ENCODE measurements around the gene KNDC1.

Gene KNDC1

DNA sequence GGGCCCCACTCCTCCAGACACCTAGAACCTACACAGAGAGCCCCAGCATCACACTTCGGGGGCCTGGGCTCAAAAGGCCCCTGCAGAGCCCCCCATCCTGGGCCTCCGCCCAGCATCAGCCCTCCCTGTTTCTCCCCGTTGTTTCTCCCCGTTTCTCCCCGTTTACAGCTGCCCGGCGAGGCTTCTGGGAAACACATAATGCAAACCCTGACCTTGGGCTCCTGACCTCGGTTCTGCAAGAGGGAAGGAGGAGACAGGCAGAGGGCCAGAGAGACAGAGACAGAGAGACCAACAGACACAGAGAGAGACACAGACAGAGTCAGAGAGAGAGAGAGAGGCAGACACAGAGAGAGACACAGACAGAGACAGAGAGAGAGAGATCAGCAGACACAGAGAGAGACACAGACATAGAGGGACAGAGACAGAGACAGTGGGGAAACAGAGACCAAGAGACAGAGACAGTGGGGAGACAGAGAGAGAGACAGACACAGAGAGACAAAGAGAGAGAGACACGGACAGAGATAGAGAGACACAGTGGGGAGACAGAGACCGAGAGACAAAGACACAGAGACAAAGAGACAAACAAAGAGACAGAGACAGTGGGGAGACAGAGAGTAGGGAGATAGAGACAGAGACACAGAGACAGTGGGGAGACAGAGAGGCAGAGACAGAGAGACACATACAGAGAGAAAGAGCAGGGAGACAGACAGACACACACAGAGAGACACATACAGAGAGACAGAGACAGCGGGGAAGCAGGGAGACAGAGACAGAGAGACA is 90.1 kb downstream of the KNDC1 start:
- Histone ChIP-seq H3K9me3 (ENCODE audit: control insufficient read depth in 1 of 2, low read length in 2 of 2) (no peaks in the 10 kb centered on the region), H3K4me3 (ENCODE audit: low read depth in 1 of 2, low read length in 2 of 2) (no peak overlapping the region), H3K36me3 (ENCODE audit: control insufficient read depth in 1 of 2, insufficient read depth in 2 of 2, low read length in 2 of 2) (no peaks in the 10 kb centered on the region), H3K4me1 (ENCODE audit: control insufficient read depth in 1 of 2, insufficient read depth in 2 of 2, low read length in 2 of 2) (no peaks in the 10 kb centered on the region), H3K27ac (ENCODE audit: low read length) (no peak overlapping the region), H3K27me3 (ENCODE audit: low read depth, low read length) (peaks cover 12% of the 10 kb centered on the region)

DNA sequence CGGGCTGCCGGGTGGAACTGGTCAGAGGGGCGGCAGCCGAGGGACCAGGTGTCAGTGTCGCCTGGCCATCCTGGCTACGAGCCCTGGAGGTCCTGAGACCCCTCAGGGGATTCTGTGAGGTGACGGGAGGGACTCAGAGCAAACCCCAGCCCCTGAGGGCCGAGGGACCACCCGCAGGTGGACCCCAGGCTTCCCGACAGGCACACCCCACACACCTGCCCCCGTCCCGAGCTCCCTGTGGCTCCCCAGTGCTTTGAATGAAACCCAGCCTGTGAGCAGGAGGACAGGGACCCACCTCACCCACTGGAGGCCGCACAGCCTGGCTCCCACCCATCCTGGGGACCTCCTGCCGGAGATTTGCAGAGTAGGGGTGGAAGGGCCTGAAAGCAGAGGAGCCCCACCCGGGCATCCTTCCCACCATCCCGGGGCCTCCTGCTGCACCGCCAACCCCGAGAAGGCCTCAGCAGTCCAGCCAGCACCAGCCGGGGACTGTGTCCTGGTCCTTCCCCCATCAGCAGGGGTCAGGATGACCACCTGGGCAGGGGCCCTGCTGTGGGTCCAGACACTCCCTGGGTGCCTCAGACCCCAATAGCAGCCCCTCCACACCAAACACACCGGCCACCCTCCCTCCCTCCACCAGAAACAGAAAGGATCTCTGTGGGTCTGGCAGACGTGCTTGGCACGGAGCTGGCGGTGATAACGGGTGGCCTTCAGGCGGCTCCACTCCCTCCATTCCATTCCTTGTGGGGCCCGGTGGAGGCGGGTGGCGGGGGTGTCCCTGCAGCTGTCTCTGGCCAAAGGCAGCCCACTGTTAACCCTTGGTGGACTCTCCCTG is 91.6 kb downstream of the KNDC1 start:
- no peak overlapping the region for H3K27ac ChIP-seq (ENCODE audit: low read length)
- peaks cover 4% of the 10 kb centered on the region for H3K27me3 ChIP-seq (ENCODE audit: low read depth, low read length)
- H3K4me1 ChIP-seq (ENCODE audit: control insufficient read depth in 1 of 2, insufficient read depth in 2 of 2, low read length in 2 of 2) = no peaks in the 10 kb centered on the region
- no peak overlapping the region for H3K4me3 ChIP-seq (ENCODE audit: low read depth in 1 of 2, low read length in 2 of 2)
- no peaks in the 10 kb centered on the region for H3K9me3 ChIP-seq (ENCODE audit: control insufficient read depth in 1 of 2, low read length in 2 of 2)
- no peaks in the 10 kb centered on the region for H3K36me3 ChIP-seq (ENCODE audit: control insufficient read depth in 1 of 2, insufficient read depth in 2 of 2, low read length in 2 of 2)

GRCh38 chr10:133252223-133252552 is 92.2 kb downstream of the KNDC1 start:
- Histone ChIP-seq H3K27me3 (ENCODE audit: low read depth, low read length) (peaks cover 1% of the 10 kb centered on the region), H3K9me3 (ENCODE audit: control insufficient read depth in 1 of 2, low read length in 2 of 2) (no peaks in the 10 kb centered on the region), H3K27ac (ENCODE audit: low read length) (no peak overlapping the region), H3K4me1 (ENCODE audit: control insufficient read depth in 1 of 2, insufficient read depth in 2 of 2, low read length in 2 of 2) (no peaks in the 10 kb centered on the region), H3K4me3 (ENCODE audit: low read depth in 1 of 2, low read length in 2 of 2) (no peak overlapping the region), H3K36me3 (ENCODE audit: control insufficient read depth in 1 of 2, insufficient read depth in 2 of 2, low read length in 2 of 2) (no peaks in the 10 kb centered on the region)

DNA sequence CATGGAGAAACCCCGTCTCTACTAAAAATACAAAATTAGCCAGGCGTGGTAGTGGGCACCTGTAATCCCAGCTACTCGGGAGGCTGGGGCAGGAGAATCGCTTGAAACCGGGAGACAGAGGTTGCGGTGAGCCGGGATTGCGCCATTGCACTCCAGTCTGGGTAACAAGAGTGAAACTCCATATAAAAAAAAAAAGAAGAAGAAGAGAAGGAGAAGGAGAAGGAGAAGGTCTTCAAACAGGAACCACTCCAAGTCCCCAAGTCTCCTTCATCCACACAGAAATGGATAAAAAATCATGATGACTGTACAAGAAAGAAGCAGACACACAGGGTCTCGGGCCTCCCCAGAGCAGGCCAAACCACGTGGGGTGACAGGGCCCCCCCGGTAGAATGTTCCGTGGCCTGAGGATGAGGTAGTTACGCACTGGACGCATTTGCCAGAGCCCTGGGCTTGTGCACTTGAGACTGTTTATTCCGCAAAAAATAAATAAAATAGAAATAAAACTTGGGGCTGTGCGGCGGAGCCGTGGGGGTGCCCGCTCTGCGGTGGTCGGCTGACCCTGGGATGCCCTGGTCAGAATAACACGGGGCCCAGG is 93.4 kb downstream of the KNDC1 start:
- Histone ChIP-seq H3K9me3 (ENCODE audit: control insufficient read depth in 1 of 2, low read length in 2 of 2) (no peaks in the 10 kb centered on the region), H3K4me3 (ENCODE audit: low read depth in 1 of 2, low read length in 2 of 2) (no peak overlapping the region), H3K36me3 (ENCODE audit: control insufficient read depth in 1 of 2, insufficient read depth in 2 of 2, low read length in 2 of 2) (no peaks in the 10 kb centered on the region), H3K27me3 (ENCODE audit: low read depth, low read length) (no peaks in the 10 kb centered on the region), H3K4me1 (ENCODE audit: control insufficient read depth in 1 of 2, insufficient read depth in 2 of 2, low read length in 2 of 2) (peaks cover 0 to 7% of the 10 kb centered on the region in 2 donors), H3K27ac (ENCODE audit: low read length) (no peak overlapping the region)

DNA sequence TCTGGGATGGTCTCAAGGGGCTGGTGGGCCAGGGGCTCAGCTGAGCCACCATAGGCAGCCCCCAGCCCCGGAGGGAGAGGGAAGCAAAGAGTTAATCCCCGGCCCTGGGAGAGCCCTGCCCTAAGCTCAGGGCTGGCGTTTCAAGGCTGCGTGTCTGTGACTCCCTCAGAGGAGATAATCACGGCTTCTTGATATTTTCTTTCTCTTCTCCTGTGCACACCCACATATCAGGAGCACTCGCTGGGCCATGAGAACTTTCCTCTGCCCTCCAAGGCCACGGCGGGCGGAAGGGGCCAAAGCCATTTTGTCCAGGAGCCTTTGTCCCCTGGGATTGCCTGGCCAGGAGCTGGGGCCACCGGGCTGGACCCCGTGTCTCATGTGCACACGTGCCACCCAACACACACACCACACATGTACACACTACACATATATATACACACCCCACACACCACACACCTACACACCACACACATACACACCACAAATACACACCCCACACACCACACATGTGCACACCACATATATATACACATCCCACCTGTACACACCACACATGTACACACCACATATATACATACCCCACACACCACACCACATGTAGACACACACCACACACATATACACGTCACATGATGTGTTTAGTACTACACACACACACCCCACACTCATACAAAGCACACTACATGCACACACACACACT is 94.6 kb downstream of the KNDC1 start:
- Histone ChIP-seq H3K27me3 (ENCODE audit: low read depth, low read length) (no peaks in the 10 kb centered on the region), H3K4me1 (ENCODE audit: control insufficient read depth in 1 of 2, insufficient read depth in 2 of 2, low read length in 2 of 2) (peaks cover 4 to 10% of the 10 kb centered on the region in 2 donors)

DNA sequence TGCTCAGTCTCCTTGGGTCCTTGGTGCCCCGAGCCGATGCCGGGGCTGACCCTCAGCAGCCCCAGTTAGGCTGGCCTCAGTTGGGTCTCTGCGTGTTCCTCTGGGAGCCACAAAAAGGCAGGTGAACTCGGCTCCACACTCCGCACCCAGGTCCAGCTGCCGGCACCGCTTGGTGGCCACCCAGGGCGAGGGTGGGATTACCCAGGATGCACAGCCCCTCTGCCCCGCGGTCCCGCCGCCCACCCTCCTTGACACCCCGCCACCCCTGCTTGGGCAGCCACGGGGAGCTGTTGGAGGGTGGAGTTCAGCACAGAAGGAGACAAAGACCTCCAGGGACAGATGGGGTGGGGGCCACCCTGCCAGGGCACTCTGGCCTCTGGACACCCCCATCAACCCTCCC is 95.3 kb downstream of the KNDC1 start:
- Histone ChIP-seq H3K4me1 (ENCODE audit: control insufficient read depth in 1 of 2, insufficient read depth in 2 of 2, low read length in 2 of 2) (peaks cover 4 to 16% of the 10 kb centered on the region in 2 donors), H3K27ac (ENCODE audit: low read length) (no peak overlapping the region), H3K36me3 (ENCODE audit: control insufficient read depth in 1 of 2, insufficient read depth in 2 of 2, low read length in 2 of 2) (no peaks in the 10 kb centered on the region), H3K4me3 (ENCODE audit: low read depth in 1 of 2, low read length in 2 of 2) (no peak overlapping the region), H3K9me3 (ENCODE audit: control insufficient read depth in 1 of 2, low read length in 2 of 2) (no peaks in the 10 kb centered on the region), H3K27me3 (ENCODE audit: low read depth, low read length) (no peaks in the 10 kb centered on the region)

More for the DNA sequence above, 94.6 kb downstream of the KNDC1 start:
- Histone ChIP-seq H3K36me3 (ENCODE audit: control insufficient read depth in 1 of 2, insufficient read depth in 2 of 2, low read length in 2 of 2) (no peaks in the 10 kb centered on the region), H3K27ac (ENCODE audit: low read length) (no peak overlapping the region), H3K4me3 (ENCODE audit: low read depth in 1 of 2, low read length in 2 of 2) (no peak overlapping the region), H3K9me3 (ENCODE audit: control insufficient read depth in 1 of 2, low read length in 2 of 2) (no peaks in the 10 kb centered on the region)

- no peaks in the 10 kb centered on the region for H3K9me3 ChIP-seq (ENCODE audit: control insufficient read depth in 1 of 2, low read length in 2 of 2)
- H3K36me3 ChIP-seq (ENCODE audit: control insufficient read depth in 1 of 2, insufficient read depth in 2 of 2, low read length in 2 of 2) = no peaks in the 10 kb centered on the region
- H3K27me3 ChIP-seq (ENCODE audit: low read depth, low read length) = no peaks in the 10 kb centered on the region
- H3K4me1 ChIP-seq (ENCODE audit: control insufficient read depth in 1 of 2, insufficient read depth in 2 of 2, low read length in 2 of 2) = peaks cover 4 to 30% of the 10 kb centered on the region in 2 donors
- H3K4me3 ChIP-seq (ENCODE audit: low read depth in 1 of 2, low read length in 2 of 2) = no peak overlapping the region
- no peak overlapping the region for H3K27ac ChIP-seq (ENCODE audit: low read length)
Observed at GRCh38 chr10:133257489-133258065, 97.6 kb downstream of the KNDC1 start.

DNA sequence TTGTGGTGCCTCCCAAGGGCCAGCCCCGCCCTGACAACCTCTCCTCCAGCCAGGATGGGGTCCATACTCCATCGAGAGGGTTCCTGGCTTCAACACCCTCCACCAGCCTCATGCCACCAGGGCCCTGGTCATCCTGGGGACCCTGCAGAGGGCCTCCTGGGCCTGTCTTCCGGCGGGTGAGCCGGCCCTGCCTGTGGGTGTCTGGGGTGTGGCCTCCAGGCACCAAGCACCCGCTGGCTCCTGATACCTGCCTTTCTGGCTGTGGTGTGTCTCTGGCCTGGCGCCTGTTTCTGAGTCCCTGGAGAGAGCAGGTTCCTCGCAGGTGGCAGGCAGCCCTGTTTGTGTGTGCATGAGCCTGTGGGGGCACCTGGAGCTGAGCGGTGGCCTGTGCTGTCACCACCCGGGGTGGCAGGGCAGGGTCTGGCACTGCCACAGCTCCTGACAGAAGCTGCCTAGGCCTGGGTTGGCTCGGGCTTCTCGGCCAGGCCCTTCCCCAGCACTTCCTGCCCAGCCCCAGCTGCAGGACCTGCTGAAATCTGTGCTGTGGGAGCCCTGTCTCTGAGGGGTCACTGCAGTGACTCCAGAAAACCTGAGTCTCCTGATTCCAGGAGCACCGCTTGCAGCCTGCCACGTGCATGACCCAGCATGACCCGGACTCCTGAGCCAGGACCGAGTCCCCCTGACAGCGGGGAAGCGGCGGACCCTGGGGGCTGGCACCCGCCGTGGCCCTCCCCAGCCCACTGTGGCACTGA is 98.2 kb downstream of the KNDC1 start:
- Histone ChIP-seq H3K27ac (ENCODE audit: low read length) (no peak overlapping the region), H3K4me3 (ENCODE audit: low read depth in 1 of 2, low read length in 2 of 2) (no peak overlapping the region), H3K4me1 (ENCODE audit: control insufficient read depth in 1 of 2, insufficient read depth in 2 of 2, low read length in 2 of 2) (peaks cover 4 to 31% of the 10 kb centered on the region in 2 donors)

GRCh38 chr10:133258818-133259601 is 99.0 kb downstream of the KNDC1 start:
- peaks cover 4 to 31% of the 10 kb centered on the region in 2 donors for H3K4me1 ChIP-seq (ENCODE audit: control insufficient read depth in 1 of 2, insufficient read depth in 2 of 2, low read length in 2 of 2)
- no peak overlapping the region for H3K27ac ChIP-seq (ENCODE audit: low read length)
- H3K4me3 ChIP-seq (ENCODE audit: low read depth in 1 of 2, low read length in 2 of 2) = no peak overlapping the region
- no peaks in the 10 kb centered on the region for H3K27me3 ChIP-seq (ENCODE audit: low read depth, low read length)
- no peaks in the 10 kb centered on the region for H3K9me3 ChIP-seq (ENCODE audit: control insufficient read depth in 1 of 2, low read length in 2 of 2)
- no peaks in the 10 kb centered on the region for H3K36me3 ChIP-seq (ENCODE audit: control insufficient read depth in 1 of 2, insufficient read depth in 2 of 2, low read length in 2 of 2)

More for the DNA sequence above, 98.2 kb downstream of the KNDC1 start:
- Histone ChIP-seq H3K27me3 (ENCODE audit: low read depth, low read length) (no peaks in the 10 kb centered on the region), H3K9me3 (ENCODE audit: control insufficient read depth in 1 of 2, low read length in 2 of 2) (no peaks in the 10 kb centered on the region), H3K36me3 (ENCODE audit: control insufficient read depth in 1 of 2, insufficient read depth in 2 of 2, low read length in 2 of 2) (no peaks in the 10 kb centered on the region)

DNA sequence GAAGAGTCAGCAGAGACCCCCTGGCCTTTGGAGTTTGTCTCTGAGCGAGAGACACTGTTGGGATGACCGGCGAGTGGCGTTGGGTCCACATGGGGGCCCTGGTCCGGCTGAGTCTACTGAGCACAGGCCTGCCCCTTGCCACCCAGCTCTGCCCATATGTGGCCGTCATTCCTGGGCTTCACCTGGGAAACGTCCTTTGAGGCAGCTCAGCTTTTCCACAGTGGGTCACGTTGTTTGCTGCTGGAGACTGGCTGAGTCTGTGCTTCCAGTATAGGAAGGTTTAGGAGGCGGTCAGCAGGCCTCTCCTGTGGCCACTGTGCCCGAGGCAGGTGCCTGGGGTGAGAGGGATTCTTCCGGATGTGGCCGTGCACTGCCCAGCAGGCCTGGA is 99.6 kb downstream of the KNDC1 start:
- Histone ChIP-seq H3K4me3 (ENCODE audit: low read depth in 1 of 2, low read length in 2 of 2) (no peak overlapping the region), H3K27ac (ENCODE audit: low read length) (no peak overlapping the region), H3K9me3 (ENCODE audit: control insufficient read depth in 1 of 2, low read length in 2 of 2) (no peaks in the 10 kb centered on the region), H3K4me1 (ENCODE audit: control insufficient read depth in 1 of 2, insufficient read depth in 2 of 2, low read length in 2 of 2) (peaks cover 4 to 31% of the 10 kb centered on the region in 2 donors), H3K36me3 (ENCODE audit: control insufficient read depth in 1 of 2, insufficient read depth in 2 of 2, low read length in 2 of 2) (no peaks in the 10 kb centered on the region), H3K27me3 (ENCODE audit: low read depth, low read length) (no peaks in the 10 kb centered on the region)

Data from muscle layer of duodenum (tissue), 2 donors.